ENCODE measurements around the gene CMTM2. TPM values are rescaled to one million over a fixed set of nuclear protein-coding genes. Genes with fewer than 3 reads are reported as not detected.
A peak's percentile ranks its signal among the peaks of the same experiment; 100 is the strongest.
"Not testable (repeated sequence)": the region's sequence is repeated elsewhere in the genome, so short reads cannot be mapped to it uniquely, and the experiment has no call there.

The CMTM2 gene
- total and polyA plus RNA-seq, 4 experiments from 2014 or later: 0.72 to 0.79 TPM; not detected in 2

DNA sequence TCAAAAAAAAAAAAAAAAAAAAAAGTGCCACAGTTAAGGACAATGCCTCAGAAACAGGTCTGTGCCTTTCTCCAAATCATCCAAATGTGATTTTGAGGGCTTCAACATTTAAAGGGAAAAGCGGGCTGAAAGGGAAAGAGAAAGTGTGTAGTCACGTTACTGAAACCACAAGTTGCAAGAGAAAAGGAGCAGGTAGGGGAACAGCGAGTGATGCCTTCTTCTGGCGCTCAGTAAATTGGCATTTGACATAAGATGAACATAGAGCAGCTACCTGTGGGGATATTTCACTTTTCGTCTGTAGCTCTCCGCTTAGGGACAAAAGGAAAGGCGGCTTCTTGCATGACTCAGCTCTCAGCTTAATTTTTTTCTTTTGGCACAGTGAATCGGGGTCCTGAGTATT is 11.1 kb downstream of the CMTM2 start:
- H3K4me1 Mint-ChIP-seq: peaks cover 13 to 23% (median 19%) of the 10 kb centered on the region in 4 donors
- no peaks in the 10 kb centered on the region for H3K36me3 Mint-ChIP-seq
- Histone ChIP-seq H3K4me1 (ENCODE audit: insufficient read depth, low read length) (peaks cover 20% of the 10 kb centered on the region), H3K9me3 (ENCODE audit: control insufficient read depth in 1 of 2, low read length in 2 of 2) (no peaks in the 10 kb centered on the region), H3K4me3 (ENCODE audit: low read length in 2 of 2) (peak overlapping the region in 1 of 2 donors; percentile 53), H3K27ac (ENCODE audit: low read depth, low read length) (peak overlapping the region; percentile 34), H3K36me3 (ENCODE audit: insufficient read depth, low read length) (no peaks in the 10 kb centered on the region), H3K27me3 (ENCODE audit: insufficient read depth, low read length) (no peaks in the 10 kb centered on the region)
- H3K9me3 Mint-ChIP-seq: no peaks in the 10 kb centered on the region
- no peaks in the 10 kb centered on the region for H3K27me3 Mint-ChIP-seq
- peak overlapping the region; percentile 19 to 96 (median 82) for H3K27ac Mint-ChIP-seq
- CTCF ChIA-PET (ENCODE audit: partially characterized antibody): interaction anchor here (0.6 to 3.1 kb wide), 29 partner anchors 9 to 240 kb away, joined by 3 to 62 read pairs (median 4); partner anchors contain the start of genes CKLF and NAE1
- POLR2A ChIA-PET (ENCODE audit: partially characterized antibody): interaction anchor here (0.6 to 2.7 kb wide), 13 partner anchors 8 to 184 kb away, joined by 3 to 39 read pairs (median 7); partner anchors contain the start of genes CKLF, CMTM2 and CMTM3
- DNase-seq: peak in 4 of 5 donors; percentile 45 to 59 (median 51)
- peak overlapping the region; percentile 80 to 94 (median 87) for H3K4me3 Mint-ChIP-seq
- intact Hi-C loops (cut with micrococcal nuclease): no loop called here

DNA sequence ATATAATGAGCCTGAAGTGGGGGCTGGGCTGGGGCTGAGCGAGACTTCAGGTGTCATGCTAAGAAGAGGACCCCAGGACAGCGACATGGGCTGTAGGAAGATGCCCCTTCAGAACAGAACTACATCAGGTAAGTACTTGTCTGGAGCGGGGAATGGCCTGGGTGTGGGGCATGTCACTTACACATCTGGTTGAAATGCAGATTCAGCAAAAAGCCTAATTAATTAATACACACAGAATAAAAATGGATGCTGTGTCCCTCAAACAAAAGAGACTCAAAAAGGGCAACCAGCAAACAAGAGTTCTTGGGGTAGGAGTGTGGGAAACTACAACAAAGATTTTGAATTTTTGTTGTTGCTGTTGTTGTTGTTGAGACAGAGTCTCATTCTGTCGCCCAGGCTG is 11.8 kb downstream of the CMTM2 start:
- H3K27ac ChIP-seq (ENCODE audit: low read depth, low read length): no peak overlapping the region
- Mint-ChIP-seq H3K27me3 (no peaks in the 10 kb centered on the region), H3K27ac (no peak overlapping the region), H3K36me3 (no peaks in the 10 kb centered on the region), H3K4me3 (peak overlapping the region in 4 of 8 donors; percentile 80 to 94 (median 88)), H3K4me1 (peaks cover 11 to 23% (median 19%) of the 10 kb centered on the region in 4 donors), H3K9me3 (no peaks in the 10 kb centered on the region)
- H3K36me3 ChIP-seq (ENCODE audit: insufficient read depth, low read length): no peaks in the 10 kb centered on the region
- H3K4me1 ChIP-seq (ENCODE audit: insufficient read depth, low read length): peaks cover 20% of the 10 kb centered on the region
- no peak for DNase-seq
- intact Hi-C loops (cut with micrococcal nuclease): no loop called here
- POLR2A ChIA-PET (ENCODE audit: partially characterized antibody): interaction anchor here (0.6 to 2.7 kb wide), 8 partner anchors 9 to 112 kb away, joined by 3 to 39 read pairs (median 6); partner anchors contain the start of genes CMTM2 and CMTM3
- no peak overlapping the region for H3K4me3 ChIP-seq (ENCODE audit: low read length in 2 of 2)
- CTCF ChIA-PET (ENCODE audit: partially characterized antibody): interaction anchor here (0.6 to 3.1 kb wide), 24 partner anchors 8 to 239 kb away, joined by 3 to 62 read pairs (median 6); partner anchors contain the start of genes CKLF and NAE1
- H3K27me3 ChIP-seq (ENCODE audit: insufficient read depth, low read length): no peaks in the 10 kb centered on the region
- no peaks in the 10 kb centered on the region for H3K9me3 ChIP-seq (ENCODE audit: control insufficient read depth in 1 of 2, low read length in 2 of 2)

DNA sequence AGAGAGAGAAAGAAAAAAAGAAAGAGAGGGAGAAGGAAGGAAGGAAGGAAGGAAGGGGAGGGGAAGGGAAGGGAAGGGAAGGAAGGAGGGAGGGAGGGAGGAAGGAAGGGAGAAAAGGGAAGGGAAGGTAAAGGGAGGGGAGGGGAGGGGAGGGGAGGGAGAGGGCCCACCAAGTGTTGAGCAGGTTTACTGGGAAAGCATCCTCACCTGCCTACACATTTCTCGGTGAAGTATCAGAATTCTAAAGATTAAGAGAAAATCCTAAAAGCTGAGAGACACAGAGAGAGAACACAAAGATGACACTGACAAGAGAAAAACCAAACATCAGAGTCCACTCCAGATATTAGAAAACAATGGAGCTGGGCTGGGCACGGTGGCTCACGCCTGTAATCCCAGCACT is 13.0 kb downstream of the CMTM2 start:
- H3K4me1 Mint-ChIP-seq: peaks cover 14 to 27% (median 24%) of the 10 kb centered on the region in 4 donors

DNA sequence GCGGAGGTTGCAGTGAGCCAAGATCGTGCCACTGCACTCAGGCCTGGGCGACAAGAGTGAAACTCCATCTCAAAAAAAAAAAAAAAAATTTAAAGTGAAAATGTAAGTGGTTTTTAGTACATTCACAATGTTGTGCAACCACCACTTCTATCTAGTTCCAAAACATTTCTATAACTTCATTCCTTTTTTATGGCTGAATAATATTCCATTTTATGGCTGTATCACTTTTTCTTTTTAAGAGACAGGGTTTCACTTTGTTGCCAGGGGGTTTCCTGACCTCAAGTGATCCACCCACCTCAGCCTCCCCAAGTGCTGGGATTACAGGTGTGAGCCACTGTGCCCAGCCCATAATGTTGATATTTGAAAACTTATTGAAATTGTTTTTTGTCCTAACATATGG is 13.6 kb downstream of the CMTM2 start:
- CTCF ChIA-PET (ENCODE audit: partially characterized antibody): no interaction called here
- Mint-ChIP-seq H3K36me3 (no peaks in the 10 kb centered on the region), H3K9me3 (peaks cover 0 to 1% (median 0%) of the 10 kb centered on the region in 8 donors), H3K27ac (no peak overlapping the region), H3K4me3 (no peak overlapping the region), H3K27me3 (no peaks in the 10 kb centered on the region), H3K4me1 (peaks cover 17 to 32% (median 27%) of the 10 kb centered on the region in 4 donors)
- POLR2A ChIA-PET (ENCODE audit: partially characterized antibody): interaction anchor here (0.6 to 1.3 kb wide), 2 partner anchors 11 to 46 kb away, joined by 3 to 4 read pairs; no protein-coding TSS in a partner anchor
- no peak for DNase-seq
- no peak overlapping the region for H3K27ac ChIP-seq (ENCODE audit: low read depth, low read length)
- H3K27me3 ChIP-seq (ENCODE audit: insufficient read depth, low read length): no peaks in the 10 kb centered on the region
- H3K4me3 ChIP-seq (ENCODE audit: low read length in 2 of 2): no peak overlapping the region
- H3K4me1 ChIP-seq (ENCODE audit: insufficient read depth, low read length): peaks cover 33% of the 10 kb centered on the region
- no peaks in the 10 kb centered on the region for H3K9me3 ChIP-seq (ENCODE audit: control insufficient read depth in 1 of 2, low read length in 2 of 2)
- intact Hi-C loops (cut with micrococcal nuclease): no loop called here
- no peaks in the 10 kb centered on the region for H3K36me3 ChIP-seq (ENCODE audit: insufficient read depth, low read length)

More for the DNA sequence above, 13.0 kb downstream of the CMTM2 start:
- Mint-ChIP-seq H3K27me3 (no peaks in the 10 kb centered on the region), H3K4me3 (no peak overlapping the region), H3K36me3 (no peaks in the 10 kb centered on the region), H3K27ac (no peak overlapping the region), H3K9me3 (no peaks in the 10 kb centered on the region)
- no peak for DNase-seq
- H3K9me3 ChIP-seq (ENCODE audit: control insufficient read depth in 1 of 2, low read length in 2 of 2): no peaks in the 10 kb centered on the region
- H3K4me3 ChIP-seq (ENCODE audit: low read length in 2 of 2): no peak overlapping the region
- intact Hi-C loops (cut with micrococcal nuclease): no loop called here
- H3K27me3 ChIP-seq (ENCODE audit: insufficient read depth, low read length): no peaks in the 10 kb centered on the region
- peaks cover 28% of the 10 kb centered on the region for H3K4me1 ChIP-seq (ENCODE audit: insufficient read depth, low read length)
- no peaks in the 10 kb centered on the region for H3K36me3 ChIP-seq (ENCODE audit: insufficient read depth, low read length)
- POLR2A ChIA-PET (ENCODE audit: partially characterized antibody): interaction anchor here (0.6 to 1.3 kb wide), 2 partner anchors 12 to 45 kb away, joined by 3 to 4 read pairs; no protein-coding TSS in a partner anchor
- no peak overlapping the region for H3K27ac ChIP-seq (ENCODE audit: low read depth, low read length)
- CTCF ChIA-PET (ENCODE audit: partially characterized antibody): interaction anchor here (1.2 kb wide), 1 partner anchor 16 kb away, joined by 5 read pairs; no protein-coding TSS in a partner anchor

DNA sequence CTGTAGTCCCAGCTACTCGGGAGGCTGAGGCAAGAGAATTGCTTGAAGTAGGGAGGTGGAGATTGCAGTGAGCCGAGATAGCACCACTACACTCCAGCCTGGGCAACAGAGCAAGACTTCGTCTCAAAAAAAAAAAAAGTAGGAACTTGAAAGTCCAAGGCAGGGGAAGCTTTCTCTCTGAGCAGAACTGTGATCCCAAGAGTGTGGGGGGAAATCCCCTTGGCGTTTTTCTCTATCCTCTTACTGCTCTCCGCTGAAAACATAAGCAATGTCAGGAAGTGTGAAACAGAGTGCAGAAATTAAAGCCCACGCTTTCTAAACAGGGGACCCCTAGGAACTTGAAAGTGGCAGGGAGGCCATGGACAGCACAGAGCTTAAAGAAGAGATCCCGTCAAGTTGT is 15.5 kb downstream of the CMTM2 start:
- intact Hi-C loops (cut with micrococcal nuclease): no loop called here
- H3K4me3 Mint-ChIP-seq: no peak overlapping the region
- CTCF ChIA-PET (ENCODE audit: partially characterized antibody): interaction anchor here (1.2 to 6.7 kb wide), 2 partner anchors 13 to 82 kb away, joined by 4 to 35 read pairs; no protein-coding TSS in a partner anchor
- Histone ChIP-seq H3K4me3 (ENCODE audit: low read length in 2 of 2) (no peak overlapping the region), H3K9me3 (ENCODE audit: control insufficient read depth in 1 of 2, low read length in 2 of 2) (no peaks in the 10 kb centered on the region), H3K4me1 (ENCODE audit: insufficient read depth, low read length) (peaks cover 37% of the 10 kb centered on the region), H3K27ac (ENCODE audit: low read depth, low read length) (no peak overlapping the region), H3K27me3 (ENCODE audit: insufficient read depth, low read length) (no peaks in the 10 kb centered on the region), H3K36me3 (ENCODE audit: insufficient read depth, low read length) (no peaks in the 10 kb centered on the region)
- no peaks in the 10 kb centered on the region for H3K27me3 Mint-ChIP-seq
- no peak overlapping the region for H3K27ac Mint-ChIP-seq
- H3K36me3 Mint-ChIP-seq: no peaks in the 10 kb centered on the region
- POLR2A ChIA-PET (ENCODE audit: partially characterized antibody): interaction anchor here (0.6 to 2.2 kb wide), 3 partner anchors 9 to 145 kb away, joined by 3 to 8 read pairs (median 3); partner anchors contain the start of gene CMTM3
- DNase-seq: no peak
- H3K4me1 Mint-ChIP-seq: peaks cover 16 to 35% (median 27%) of the 10 kb centered on the region in 4 donors
- H3K9me3 Mint-ChIP-seq: peaks cover 0 to 1% (median 0%) of the 10 kb centered on the region in 8 donors

DNA sequence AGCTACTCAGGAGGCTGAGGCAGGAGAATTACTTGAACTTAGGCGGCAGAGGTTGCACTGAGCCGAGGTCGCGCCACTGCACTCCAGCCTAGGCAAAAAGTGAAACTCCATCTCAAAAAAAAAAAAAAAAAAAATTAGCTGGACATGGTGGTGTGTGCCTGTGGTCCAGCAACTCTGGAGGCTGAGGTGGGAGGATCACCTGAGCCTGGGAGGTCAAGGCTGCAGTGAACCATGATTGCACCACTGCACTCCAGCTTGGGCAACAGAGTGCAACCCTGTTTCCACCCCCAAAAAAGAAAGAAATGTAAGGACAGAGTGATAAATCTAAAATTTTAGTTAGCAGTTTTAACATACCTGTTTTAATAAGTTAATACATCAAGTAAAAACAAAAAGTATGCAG is 17.3 kb downstream of the CMTM2 start:
- H3K27ac Mint-ChIP-seq; H3K4me3 ChIP-seq (ENCODE audit: low read length in 2 of 2); H3K36me3 Mint-ChIP-seq; H3K27me3 ChIP-seq (ENCODE audit: insufficient read depth, low read length); H3K4me3 Mint-ChIP-seq; DNase-seq; H3K27ac ChIP-seq (ENCODE audit: low read depth, low read length); H3K9me3 ChIP-seq (ENCODE audit: control insufficient read depth in 1 of 2, low read length in 2 of 2); H3K27me3 Mint-ChIP-seq; intact Hi-C loops (cut with micrococcal nuclease); H3K9me3 Mint-ChIP-seq; H3K36me3 ChIP-seq (ENCODE audit: insufficient read depth, low read length): not testable (repeated sequence)
- peaks cover 26% of the 10 kb centered on the region for H3K4me1 ChIP-seq (ENCODE audit: insufficient read depth, low read length)
- H3K4me1 Mint-ChIP-seq: peaks cover 15 to 30% (median 20%) of the 10 kb centered on the region in 4 donors
- ChIA-PET CTCF (ENCODE audit: partially characterized antibody) (interaction anchor here (0.7 to 6.7 kb wide), 4 partner anchors 11 to 190 kb away, joined by 3 to 35 read pairs (median 6); no protein-coding TSS in a partner anchor), POLR2A (ENCODE audit: partially characterized antibody) (interaction anchor here (1.5 kb wide), 1 partner anchor 44 kb away, joined by 5 read pairs; the partner anchor contains the start of gene CKLF)
